Heart left ventricle (tissue), 16 donors: ENCODE data around the gene ZNF789. TPM values are rescaled to one million over a fixed set of nuclear protein-coding genes. Genes with fewer than 3 reads are reported as not detected.
A peak's percentile ranks its signal among the peaks of the same experiment; 100 is the strongest.
"Not testable (repeated sequence)": the region's sequence is repeated elsewhere in the genome, so short reads cannot be mapped to it uniquely, and the experiment has no call there.

Experiments used
- ATAC-seq, 4 donors: fragments of 200-7000 bp; cut with Tn5 transposase; one replicate each; pipeline ENCODE4 v1.9.1; 2020 to 2022; ENCODE audit warnings: moderate library complexity in 4 of 4, mild to moderate bottlenecking in 3 of 4, moderate number of reproducible peaks in 1 of 4
- DNase-seq, 5 donors: peaks; one replicate each; pipeline ENCODE4 v3.0.0-alpha.2; 2020
- H3K27ac ChIP-seq, 12 donors: fragments of 200-600 bp; sonication (generic) in 4 of 12; one replicate each; pipeline versions ENCODE4 v1.5.0 to v1.8.0; 2016 to 2022; ENCODE audit warnings: mild to moderate bottlenecking in 2 of 12
- H3K27me3 ChIP-seq, 9 donors: fragments of 200-600 bp; sonication (generic) in 2 of 9; one replicate each; pipeline versions ENCODE4 v1.5.1 to v1.8.0; 2016 to 2022; ENCODE audit warnings: mild to moderate bottlenecking in 3 of 9
- H3K36me3 ChIP-seq, 9 donors: fragments of 200-600 bp; sonication (generic) in 2 of 9; one replicate each; pipeline versions ENCODE4 v1.5.0 to v1.8.0; 2018 to 2022; ENCODE audit warnings: mild to moderate bottlenecking in 2 of 9
- H3K4me1 ChIP-seq, 12 donors: fragments of 200-600 bp; sonication (generic) in 4 of 12; one replicate each; pipeline versions ENCODE4 v1.5.0 to v1.8.0; 2016 to 2022; ENCODE audit warnings: mild to moderate bottlenecking in 3 of 12
- H3K4me3 ChIP-seq, 12 donors: fragments of 200-600 bp; sonication (generic) in 4 of 12; one replicate each; pipeline versions ENCODE4 v1.5.0 to v1.8.0; 2017 to 2022; ENCODE audit warnings: mild to moderate bottlenecking in 9 of 12, moderate library complexity in 4 of 12
- H3K9me3 ChIP-seq, 12 donors: fragments of 200-600 bp; sonication (generic) in 4 of 12; one replicate each; pipeline versions ENCODE4 v1.5.0 to v1.8.0; 2016 to 2022; ENCODE audit warnings: mild to moderate bottlenecking in 1 of 12
- CTCF ChIP-seq, 12 donors: fragments of 200-600 bp; sonication (generic) in 4 of 12; IDR thresholded peaks; one replicate each; pipeline versions ENCODE4 v1.5.0 to v1.8.0; 2018 to 2022; ENCODE audit warnings: antibody characterized with exemption in 12 of 12, mild to moderate bottlenecking in 5 of 12
- POLR2A ChIP-seq, 2 donors: fragments of 450-650 bp; IDR thresholded peaks; one replicate each; pipeline ENCODE4 v1.6.1; 2017; ENCODE audit warnings: antibody characterized with exemption in 2 of 2, mild to moderate bottlenecking in 2 of 2, moderate library complexity in 2 of 2
- WGBS, 4 donors: extraction: QIAGEN DNeasy Blood & Tissue Kit in 2 of 4; methylation state at CpG; one replicate each; pipeline versions ENCODE4 v1.1.5 to v1.1.7; 2013 to 2018; 5-methylcytosine and 5-hydroxymethylcytosine counted together
- intact Hi-C, 10 donors: fragments of 100-400 bp; cut with DNase I; formaldehyde crosslinking; loops; one replicate each; pipeline versions ENCODE4 v1.11.1 to v1.14.2; 2022
- polyA plus RNA-seq, 2 donors: library from polyadenylated mRNA; stranded (reverse); fragments of 200-250 nt; gene quantifications; one replicate each; pipeline ENCODE4 v1.2.3, GENCODE V29; 2013
- total RNA-seq, 9 donors: library from RNA; depleted of rRNA in 2 of 9; stranded (reverse); fragments of >200 nt in 2 of 9; fragmentation: NEBNext Ultra II Directional in 3 of 9; extraction: Animal tissue kit (Norgen Biotek cat#: 25700) in 3 of 9; gene quantifications; one replicate each; pipeline versions ENCODE4 v1.1.0 to v1.2.4, GENCODE V29; 2016 to 2023
- donor health status: ischemic (EF 13 %, LVEDD 7.1; RV severe dilation, severe dysfunction).
- donor health status: healthy with polysubstance abuse.
- donor health status: DM: no; HTN: yes; CAD: no.
- donor health status: DM: no; HTN: no; CAD: no.
- donor health status: ischemic (EF 25% LVEDD 6.9; RV normal size, moderate dysfunction).
- donor health status: ischemic (EF 25% LVEDD 5.7; RV mildly dilated, moderate dysfunction).
- donor health status: healthy.
- donor health status: DM: yes; HTN: yes; CAD: no.
- donor health status: ischemic (EF 35%, LVEDD 5.7; RV mildly dilated, moderate dysfunction).
- donor health status: nonischemic (EF 11% LVEDD 7.7; RV severe dilation, severe dysfunction).
- donor health status: DM: yes; HTN: yes; CAD: no.
- donor health status: PGD.
- donor health status: ischemic (EF 29% LVEDD 5.4; RV normal size, mild dysfunction).
- donor health status: nonischemic (EF 23%, LVEDD 6.1; RV moderate dilation, normal function).

Gene ZNF789
- total and polyA plus RNA-seq, 11 donors = 2.1 to 5.2 (median 3.3) TPM

- DNase-seq = no peak
- peaks cover 12 to 36% (median 28%) of the 10 kb centered on the region in 12 donors for H3K4me1 ChIP-seq
- peak overlapping the region; percentile 61 to 99 (median 82) for H3K4me3 ChIP-seq
- H3K36me3 ChIP-seq = peaks cover 5 to 45% (median 35%) of the 10 kb centered on the region in 9 donors
- peak overlapping the region; percentile 85 to 98 (median 92) for H3K27ac ChIP-seq
- ATAC-seq = peak in 2 of 4 donors; percentile 7 to 43
- intact Hi-C loops = loop anchor here in 1 of 10 donors (10.0 kb wide), 1 partner anchor 115 kb away; the partner anchor contains the start of gene ZSCAN25
- no peak for TF ChIP-seq POLR2A (IDR thresholded peaks at IDR 0.05)
- no peak for TF ChIP-seq CTCF (IDR thresholded peaks at IDR 0.05)
- peaks cover 0 to 13% (median 6%) of the 10 kb centered on the region in 12 donors for H3K9me3 ChIP-seq
- WGBS, 4 donors = 0 to 2% (median 0%) methylated on average over 13 to 14 of the region's 14 CpGs
- no peaks in the 10 kb centered on the region for H3K27me3 ChIP-seq
Observed at GRCh38 chr7:99499371-99499720, 26.7 kb downstream of the ZNF789 start.

- Histone ChIP-seq H3K27me3 (no peaks in the 10 kb centered on the region), H3K4me3 (peak within 1 kb of the TSS; percentile 61 to 99 (median 82)), H3K9me3 (peaks cover 0 to 7% (median under 1%) of the 10 kb centered on the region in 12 donors), H3K27ac (peak within 1 kb of the TSS; percentile 85 to 98 (median 92)), H3K4me1 (peaks cover 12 to 36% (median 28%) of the 10 kb centered on the region in 12 donors), H3K36me3 (peaks cover under 1 to 38% (median 29%) of the 10 kb centered on the region in 9 donors)
- ATAC-seq (peak; percentile 53 to 68 (median 64)), DNase-seq (peak; percentile 92 to 94 (median 94))
- intact Hi-C loops = loop anchor here in 9 of 10 donors (1.0 to 10.0 kb wide), 7 partner anchors 27 to 115 kb away; partner anchors contain the start of genes ZNF655 (in 6 of the 9), FAM200A (in 4 of the 9), ZNF789 (in 2 of the 9) and ATP5MF (in 1 of the 9)
- TF ChIP-seq CTCF (IDR thresholded peaks at IDR 0.05) = peak in 3 of 12 donors; percentile 2 to 6 (median 4)
- peak in 1 of 2 donors; percentile 57 for TF ChIP-seq POLR2A (IDR thresholded peaks at IDR 0.05)
- WGBS, 4 donors = 0 to 1% (median 0%) methylated on average over 55 to 68 of the region's 68 CpGs
Observed at GRCh38 chr7:99499721-99500636, 27.3 kb downstream of the ZNF789 start, which contains the start of gene ZNF394. Gene ZNF394 (minus strand): TSS chr7:99500281. CDS start chr7:99500093, 188 bp downstream.

GRCh38 chr7:99500637-99501009 is 27.9 kb downstream of the ZNF789 start:
- peaks cover 0 to 32% (median 25%) of the 10 kb centered on the region in 9 donors for H3K36me3 ChIP-seq
- intact Hi-C loops = loop anchor here in 9 of 10 donors (1.0 to 10.0 kb wide), 6 partner anchors 28 to 57 kb away; partner anchors contain the start of genes ZNF655 (in 6 of the 9), FAM200A (in 4 of the 9), ZNF789 (in 2 of the 9) and ATP5MF (in 1 of the 9)
- TF ChIP-seq POLR2A (IDR thresholded peaks at IDR 0.05) (no peak), CTCF (IDR thresholded peaks at IDR 0.05) (no peak)
- H3K9me3 ChIP-seq = peaks cover 0 to under 1% (median 0%) of the 10 kb centered on the region in 12 donors
- DNase-seq = no peak
- H3K27me3 ChIP-seq = no peaks in the 10 kb centered on the region
- H3K4me3 ChIP-seq = peak overlapping the region; percentile 61 to 99 (median 82)
- no peak for ATAC-seq
- 47 to 53% (median 52%) methylated on average over 16 of the region's 16 CpGs for WGBS, 4 donors
- peak overlapping the region; percentile 85 to 98 (median 92) for H3K27ac ChIP-seq
- H3K4me1 ChIP-seq = peaks cover 13 to 39% (median 31%) of the 10 kb centered on the region in 12 donors

- not testable (repeated sequence) for ATAC-seq, H3K9me3 ChIP-seq, H3K27me3 ChIP-seq, DNase-seq
- WGBS, 4 donors = 91 to 93% (median 92%) methylated on average over 12 of the region's 12 CpGs
- Histone ChIP-seq H3K27ac (peak overlapping the region in 2 of 12 donors; percentile 92 to 95), H3K4me1 (peaks cover 13 to 46% (median 37%) of the 10 kb centered on the region in 12 donors), H3K36me3 (peaks cover 0 to 26% (median 19%) of the 10 kb centered on the region in 9 donors), H3K4me3 (peak overlapping the region in 5 of 12 donors; percentile 61 to 90 (median 83))
- intact Hi-C loops = loop anchor here in 9 of 10 donors (2.0 to 10.0 kb wide), 5 partner anchors 28 to 56 kb away; partner anchors contain the start of genes ZNF655 (in 6 of the 9), FAM200A (in 4 of the 9), ATP5MF (in 1 of the 9) and ZNF789 (in 1 of the 9)
Observed at GRCh38 chr7:99501236-99501635, 28.5 kb downstream of the ZNF789 start.
